HepG2 (cell line): ENCODE data around the gene AUH. TPM values are rescaled to one million over a fixed set of nuclear protein-coding genes. Genes with fewer than 3 reads are reported as not detected.

Experiments used
- ATAC-seq: fragments of 200-7000 bp; cut with Tn5 transposase; 3 replicates; pipeline ENCODE4 v1.9.1; 2020; ENCODE audit warnings: mild to moderate bottlenecking, moderate library complexity
- BruUV-seq: library from RNA; stranded (reverse); fragments of 400-500 nt; replicated peaks from 2 replicates; lab custom pipeline; 2021; lab: Mats Ljungman, UMichigan
- CTCF ChIA-PET: fragments of 300-600 bp; formaldehyde crosslinking; extraction: SDS; loops from one replicate; lab custom pipeline; 2021; ENCODE audit warnings: low total read pairs, inconsistent platforms, low intra/inter-chr PET ratio; lab: Yijun Ruan, JAX
- POLR2A ChIA-PET: fragments of 350-600 bp; sonication (Branson Sonifier 250); formaldehyde crosslinking; loops from one replicate; lab custom pipeline; 2020; ENCODE audit warnings: antibody characterized with exemption, inconsistent platforms; lab: Yijun Ruan, JAX
- DNase-seq: peaks from one replicate; pipeline ENCODE4 v3.0.0-alpha.2; 2015; ENCODE audit warnings: low spot score
- FAIRE-seq: peaks from 3 replicates; lab custom pipeline; 2011; peaks lifted over from hg19 to GRCh38; lab: Jason Lieb, UNC
- H2AFZ ChIP-seq: one replicate; pipeline ENCODE4 v1.6.1; 2011; ENCODE audit warnings: low read length, inconsistent platforms
- H3K27ac ChIP-seq: fragments of 300-600 bp; 3 replicates; pipeline ENCODE4 v1.8.0; 2011; ENCODE audit warnings: mixed run types, mild to moderate bottlenecking, mixed read lengths, low read length, inconsistent platforms; ENCODE audit not compliant: insufficient read depth; ENCODE audit errors: extremely low read length
- H3K27me3 ChIP-seq, 2 experiments: fragments of 200-600 bp in 1 of 2; 2 replicates in 1 of 2; 3 replicates in 1 of 2; pipeline versions ENCODE4 v1.6.0 to v1.8.0; 2011; ENCODE audit warnings: low read length in 2 of 2, mild to moderate bottlenecking in 2 of 2, moderate library complexity in 2 of 2, inconsistent platforms in 1 of 2; ENCODE audit not compliant: insufficient read depth in 2 of 2, control insufficient read depth in 1 of 2
- H3K36me3 ChIP-seq, 2 experiments: fragments of 200-600 bp in 1 of 2; replicated peaks in 1 of 2; 2 replicates in 1 of 2; 3 replicates in 1 of 2; pipeline versions ENCODE4 v1.5.1 to v1.8.0; 2011; ENCODE audit warnings: low read length in 2 of 2, inconsistent platforms in 1 of 2; ENCODE audit not compliant: insufficient read depth in 2 of 2, control insufficient read depth in 1 of 2
- H3K4me1 ChIP-seq: 2 replicates; pipeline ENCODE4 v1.5.1; 2012; ENCODE audit warnings: low read length, inconsistent platforms; ENCODE audit not compliant: insufficient read depth
- H3K4me2 ChIP-seq: 2 replicates; pipeline ENCODE4 v1.6.0; 2011; ENCODE audit warnings: low read depth, low read length, inconsistent platforms
- H3K4me3 ChIP-seq, 3 experiments: fragments of 200-600 bp in 1 of 3; sonication (generic), shearing (Covaris generic) in 1 of 3; replicated peaks in 1 of 3; 2 replicates each; pipeline ENCODE4 v1.5.1; 2011 to 2016; ENCODE audit warnings: low read length in 3 of 3, inconsistent platforms in 2 of 3, low read depth in 2 of 3, mild to moderate bottlenecking in 2 of 3, control low read depth in 1 of 3, mixed read lengths in 1 of 3; ENCODE audit not compliant: insufficient read depth in 1 of 3
- H3K79me2 ChIP-seq: one replicate; pipeline ENCODE4 v1.6.1; 2011; ENCODE audit warnings: low read length, inconsistent platforms; ENCODE audit not compliant: insufficient read depth
- H3K9ac ChIP-seq: 2 replicates; pipeline ENCODE4 v1.6.0; 2011; ENCODE audit warnings: mild to moderate bottlenecking, low read depth, low read length, inconsistent platforms; ENCODE audit not compliant: insufficient read depth
- H3K9me3 ChIP-seq: 2 replicates; pipeline ENCODE4 v1.5.1; 2012; ENCODE audit warnings: mild to moderate bottlenecking, low read length
- H4K20me1 ChIP-seq: 2 replicates; pipeline ENCODE4 v1.6.0; 2011; ENCODE audit warnings: inconsistent platforms, mild to moderate bottlenecking, low read length, moderate library complexity; ENCODE audit not compliant: insufficient read depth
- CERS6 ChIP-seq: sonication (generic); formaldehyde crosslinking; IDR thresholded peaks from 2 replicates; pipeline ENCODE4 v1.5.0; 2020; ENCODE audit warnings: missing genetic modification reagents
- FOXA3 ChIP-seq: IDR thresholded peaks from 2 replicates; pipeline ENCODE4 v1.6.1; 2016; ENCODE audit warnings: missing genetic modification reagents, missing compliant biosample characterization
- MAZ ChIP-seq, 2 experiments: sonication (generic) in 1 of 2; formaldehyde crosslinking in 1 of 2; IDR thresholded peaks; 2 replicates each; pipeline versions ENCODE4 v1.5.0 to v1.6.1; 2012 to 2020; ENCODE audit warnings: low read depth in 2 of 2, mild to moderate bottlenecking in 2 of 2, borderline replicate concordance in 1 of 2, improper control_type of control experiment in 1 of 2, low read length in 1 of 2, missing genetic modification reagents in 1 of 2, moderate library complexity in 1 of 2
- MLLT10 ChIP-seq: sonication (generic); formaldehyde crosslinking; IDR thresholded peaks from 2 replicates; pipeline ENCODE4 v1.4.0; 2020; ENCODE audit warnings: missing genetic modification reagents
- NR3C1 ChIP-seq: sonication (generic); formaldehyde crosslinking; IDR thresholded peaks from 2 replicates; pipeline ENCODE4 v1.4.0; 2020; ENCODE audit warnings: missing genetic modification reagents
- TFDP2 ChIP-seq: sonication (generic); formaldehyde crosslinking; IDR thresholded peaks from 2 replicates; pipeline ENCODE4 v1.4.0; 2020; ENCODE audit warnings: missing genetic modification reagents
- U2AF1 ChIP-seq: fragments of 200-400 bp; formaldehyde crosslinking; optimal IDR thresholded peaks from 2 replicates; pipeline ENCODE3; 2017; ENCODE audit warnings: mild to moderate bottlenecking, low read depth, low read length
- ZC3H4 ChIP-seq: sonication (generic); formaldehyde crosslinking; IDR thresholded peaks from 2 replicates; pipeline ENCODE4 v1.4.0; 2020; ENCODE audit warnings: missing genetic modification reagents, borderline replicate concordance
- ZNF883 ChIP-seq: sonication (generic); formaldehyde crosslinking; IDR thresholded peaks from 2 replicates; pipeline ENCODE4 v1.5.1; 2020; ENCODE audit warnings: mild to moderate bottlenecking, missing genetic modification reagents; ENCODE audit errors: not compliant biosample characterization
- WGBS: methylation state at CpG from one replicate; pipeline ENCODE4 v1.1.6; 2017; ENCODE audit warnings: low lambda C conversion rate; 5-methylcytosine and 5-hydroxymethylcytosine counted together
- in situ Hi-C: cut with HindIII; loops from 2 replicates; pipeline ENCODE4 v1.10.0; 2017; ENCODE audit warnings: low pct_unique_long_range_greater_than_20kb; ENCODE audit not compliant: extremely low pct_ligation_motif_present
- intact Hi-C: fragments of 100-400 bp; cut with micrococcal nuclease; formaldehyde crosslinking; loops from one replicate; pipeline ENCODE4 v1.10.0; 2022; ENCODE audit not compliant: unreplicated experiment
- polyA plus RNA-seq, 8 experiments: library from polyadenylated mRNA; depleted of rRNA in 3 of 8; stranded (reverse) in 7 of 8; unstranded in 1 of 8; fragments of >200 nt; fragmentation: Illumina TruSeq in 4 of 8; extraction: Trizol in 4 of 8; gene quantifications; 2 replicates each; pipeline versions ENCODE4 v1.2.1 to v1.2.3, GENCODE V29; 2011 to 2016; ENCODE audit warnings: low read depth in 4 of 8, missing spikeins in 1 of 8, mixed read lengths in 1 of 8; ENCODE audit not compliant: insufficient read depth in 1 of 8
- total RNA-seq, 5 experiments: library from RNA; depleted of rRNA; stranded (reverse); fragments of >200 nt; fragmentation: Illumina TruSeq; extraction: Trizol; gene quantifications; 2 replicates each; pipeline ENCODE4 v1.2.3, GENCODE V29; 2016; ENCODE audit warnings: low read depth in 1 of 5
- TF ChIP-seq, protein P1 (sequence below): sonication (generic); formaldehyde crosslinking; IDR thresholded peaks from 2 replicates; pipeline ENCODE4 v1.5.1; 2020; ENCODE audit warnings: missing genetic modification reagents, mild to moderate bottlenecking, borderline replicate concordance
- TF ChIP-seq, protein P2 (sequence below), 2 experiments: IDR thresholded peaks; 2 replicates each; pipeline ENCODE4 v1.6.1; 2011 to 2012; ENCODE audit warnings: low read length in 2 of 2, borderline replicate concordance in 1 of 2, low read depth in 1 of 2, mild to moderate bottlenecking in 1 of 2, moderate library complexity in 1 of 2

The AUH gene
- total and polyA plus RNA-seq, 2 of the 13 experiments (the other 11 are each of a cell fraction or from before 2014, with no cell fraction given) = 25.8 to 31.9 TPM

GRCh38 chr9:91243029-91243428, 118.7 kb downstream of the AUH start (continued):
- TF ChIP-seq, protein P1, sequence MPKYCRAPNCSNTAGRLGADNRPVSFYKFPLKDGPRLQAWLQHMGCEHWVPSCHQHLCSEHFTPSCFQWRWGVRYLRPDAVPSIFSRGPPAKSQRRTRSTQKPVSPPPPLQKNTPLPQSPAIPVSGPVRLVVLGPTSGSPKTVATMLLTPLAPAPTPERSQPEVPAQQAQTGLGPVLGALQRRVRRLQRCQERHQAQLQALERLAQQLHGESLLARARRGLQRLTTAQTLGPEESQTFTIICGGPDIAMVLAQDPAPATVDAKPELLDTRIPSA = no peak
- TF ChIP-seq FOXA3 (CRISPR knock-in tag) = no peak
- TF ChIP-seq ZC3H4 (CRISPR knock-in tag) = no peak
- TF ChIP-seq TFDP2 = no peak
- TF ChIP-seq NR3C1 (CRISPR knock-in tag) = no peak
- TF ChIP-seq ZNF883 = no peak
- no peak for TF ChIP-seq U2AF1
- TF ChIP-seq, all 625 proteins: peak for 0

DNA sequence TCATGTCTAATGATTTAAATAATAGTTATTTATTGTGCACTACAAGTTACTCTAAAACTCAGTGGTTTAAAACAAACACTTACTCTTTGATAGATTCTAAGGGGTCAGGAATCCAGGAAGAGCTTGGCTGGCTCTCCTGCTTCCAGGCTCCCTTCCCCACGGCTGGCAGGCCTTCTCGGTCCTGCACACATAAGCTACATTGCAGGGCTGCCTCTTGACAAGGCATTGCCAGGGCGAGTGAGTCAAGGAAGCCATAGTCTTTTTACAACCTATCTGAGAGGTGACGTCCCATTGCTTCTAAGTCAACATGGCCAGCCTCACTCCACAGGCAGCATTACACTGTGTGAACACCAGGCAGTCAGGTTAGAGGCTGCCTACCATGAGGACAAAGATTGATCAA, 119.8 kb downstream of the AUH start:
- Histone ChIP-seq H3K9ac (no peak overlapping the region), H3K27ac (no peak overlapping the region), H3K4me2 (no peak overlapping the region), H3K36me3 (peaks cover 2 to 14% of the 10 kb centered on the region in 2 experiments; a peak in 3 of 5 replicates), H3K4me3 (no peak overlapping the region), H3K27me3 (no peaks in the 10 kb centered on the region), H3K9me3 (no peaks in the 10 kb centered on the region), H4K20me1 (no peaks in the 10 kb centered on the region), H3K79me2 (no peaks in the 10 kb centered on the region), H2AFZ (no peak overlapping the region), H3K4me1 (peaks cover 24% of the 10 kb centered on the region)
- 93% methylated on average over 3 of the region's 4 CpGs for WGBS
- DNase-seq (no peak), ATAC-seq (no peak), FAIRE-seq (no peak)
- POLR2A ChIA-PET = no interaction called here
- TF ChIP-seq MLLT10 (CRISPR knock-in tag) (no peak), MAZ (IDR thresholded peaks at IDR 0.05; ENCODE audit: borderline replicate concordance, low read depth, low read length) (no peak), MAZ (CRISPR knock-in tag; IDR thresholded peaks at IDR 0.05; ENCODE audit: low read depth) (no peak), CERS6 (CRISPR knock-in tag) (no peak)
- TF ChIP-seq, protein P2, sequence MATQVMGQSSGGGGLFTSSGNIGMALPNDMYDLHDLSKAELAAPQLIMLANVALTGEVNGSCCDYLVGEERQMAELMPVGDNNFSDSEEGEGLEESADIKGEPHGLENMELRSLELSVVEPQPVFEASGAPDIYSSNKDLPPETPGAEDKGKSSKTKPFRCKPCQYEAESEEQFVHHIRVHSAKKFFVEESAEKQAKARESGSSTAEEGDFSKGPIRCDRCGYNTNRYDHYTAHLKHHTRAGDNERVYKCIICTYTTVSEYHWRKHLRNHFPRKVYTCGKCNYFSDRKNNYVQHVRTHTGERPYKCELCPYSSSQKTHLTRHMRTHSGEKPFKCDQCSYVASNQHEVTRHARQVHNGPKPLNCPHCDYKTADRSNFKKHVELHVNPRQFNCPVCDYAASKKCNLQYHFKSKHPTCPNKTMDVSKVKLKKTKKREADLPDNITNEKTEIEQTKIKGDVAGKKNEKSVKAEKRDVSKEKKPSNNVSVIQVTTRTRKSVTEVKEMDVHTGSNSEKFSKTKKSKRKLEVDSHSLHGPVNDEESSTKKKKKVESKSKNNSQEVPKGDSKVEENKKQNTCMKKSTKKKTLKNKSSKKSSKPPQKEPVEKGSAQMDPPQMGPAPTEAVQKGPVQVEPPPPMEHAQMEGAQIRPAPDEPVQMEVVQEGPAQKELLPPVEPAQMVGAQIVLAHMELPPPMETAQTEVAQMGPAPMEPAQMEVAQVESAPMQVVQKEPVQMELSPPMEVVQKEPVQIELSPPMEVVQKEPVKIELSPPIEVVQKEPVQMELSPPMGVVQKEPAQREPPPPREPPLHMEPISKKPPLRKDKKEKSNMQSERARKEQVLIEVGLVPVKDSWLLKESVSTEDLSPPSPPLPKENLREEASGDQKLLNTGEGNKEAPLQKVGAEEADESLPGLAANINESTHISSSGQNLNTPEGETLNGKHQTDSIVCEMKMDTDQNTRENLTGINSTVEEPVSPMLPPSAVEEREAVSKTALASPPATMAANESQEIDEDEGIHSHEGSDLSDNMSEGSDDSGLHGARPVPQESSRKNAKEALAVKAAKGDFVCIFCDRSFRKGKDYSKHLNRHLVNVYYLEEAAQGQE (IDR thresholded peaks at IDR 0.05; ENCODE audit: borderline replicate concordance in 1 of 2, low read depth in 1 of 2, low read length in 2 of 2) = no peak
- CTCF ChIA-PET = no interaction called here
- BruUV-seq = no TSS peak
- intact Hi-C loops (no loop called here), in situ Hi-C loops (no loop called here)
